Measurements from ENCODE around the gene CCDC142.
"Not testable (repeated sequence)": the region's sequence is repeated elsewhere in the genome, so short reads cannot be mapped to it uniquely, and the experiment has no call there.

Gene CCDC142

GRCh38 chr2:74470742-74471141 is 12.1 kb downstream of the CCDC142 start:
- DNase-seq, result not testable (repeated sequence)

GRCh38 chr2:74464406-74464805 is 18.4 kb downstream of the CCDC142 start:
- no peak for DNase-seq

GRCh38 chr2:74462786-74463105 is 20.1 kb downstream of the CCDC142 start:
- no peak for DNase-seq

GRCh38 chr2:74462054-74462785 is 20.6 kb downstream of the CCDC142 start:
- no peak for DNase-seq

GRCh38 chr2:74461187-74462053 is 21.4 kb downstream of the CCDC142 start:
- DNase-seq, result peak; percentile 36

- peak; percentile 34 for DNase-seq
These were observed 22.6 kb downstream of the CCDC142 start for GRCh38 chr2:74460187-74460586.

GRCh38 chr2:74459503-74460118 is 23.2 kb downstream of the CCDC142 start:
- DNase-seq, result not testable (repeated sequence)

- peak; percentile 34 for DNase-seq
These were observed 23.8 kb downstream of the CCDC142 start for GRCh38 chr2:74458938-74459363.

GRCh38 chr2:74458132-74458937 is 24.5 kb downstream of the CCDC142 start, which contains the start of gene WBP1:
TSS of gene WBP1 (plus strand) at chr2:74458438. CDS start at chr2:74458603, 165 bp downstream.
- peak; percentile 100 for DNase-seq

GRCh38 chr2:74457549-74458131 is 25.2 kb downstream of the CCDC142 start:
- peak; percentile 81 for DNase-seq

- no peak for DNase-seq
These were observed 25.7 kb downstream of the CCDC142 start for GRCh38 chr2:74457129-74457548.

- DNase-seq, result peak; percentile 96
These were observed 27.9 kb downstream of the CCDC142 start, which contains the start of gene INO80B for GRCh38 chr2:74454654-74455511. TSS of gene INO80B (plus strand) at chr2:74455087. CDS start at chr2:74455117, 30 bp downstream.

- DNase-seq, result no peak
These were observed 32.1 kb downstream of the CCDC142 start for GRCh38 chr2:74450570-74451190.

- no peak for DNase-seq
These were observed 34.0 kb downstream of the CCDC142 start for GRCh38 chr2:74448771-74449170.

GRCh38 chr2:74447230-74447999 is 35.4 kb downstream of the CCDC142 start:
- DNase-seq, result no peak

GRCh38 chr2:74444498-74445318 is 38.1 kb downstream of the CCDC142 start:
- no peak for DNase-seq

- DNase-seq, result not testable (repeated sequence)
These were observed 40.1 kb downstream of the CCDC142 start for GRCh38 chr2:74442483-74443297.
